Measurements from ENCODE around the gene KERA.

KERA gene

DNA sequence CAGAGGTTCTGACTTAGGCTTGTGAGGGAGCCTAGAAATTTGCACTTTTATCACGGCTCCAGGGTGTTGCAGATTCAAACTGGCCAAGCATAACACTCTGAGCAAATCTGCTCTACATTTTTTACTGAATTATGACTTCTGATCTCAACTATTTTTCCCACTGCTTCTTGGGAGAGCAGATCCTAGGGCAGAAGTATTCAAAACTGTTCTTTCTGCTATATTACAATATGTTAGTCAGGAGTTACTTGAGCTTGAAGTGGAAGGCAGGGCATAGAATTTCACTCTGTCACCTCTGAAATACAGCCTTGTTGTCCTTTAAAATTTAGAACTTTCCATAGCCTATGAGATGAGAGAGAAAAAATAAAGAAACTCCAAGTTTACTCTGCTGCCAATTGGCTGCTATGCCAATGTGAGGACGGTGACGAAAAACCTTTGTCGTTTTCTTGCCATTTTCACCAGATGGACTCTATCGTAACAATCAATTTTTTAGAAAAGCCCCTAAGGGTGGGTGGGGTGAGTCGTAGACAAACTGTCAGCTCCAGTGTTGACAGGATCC lies 16.4 kb upstream of the KERA start:
- no peak overlapping the region for H3K4me3 ChIP-seq (ENCODE audit: low read depth, low read length)
- no peak for DNase-seq (ENCODE audit: low read depth)
- no peak for TF ChIP-seq CTCF (IDR thresholded peaks at IDR 0.05; ENCODE audit: control insufficient read depth, extremely low read depth, insufficient read depth)

- no peak overlapping the region for H3K4me3 ChIP-seq (ENCODE audit: low read depth, low read length)
- DNase-seq (ENCODE audit: low read depth), result no peak
- no peak for TF ChIP-seq CTCF (IDR thresholded peaks at IDR 0.05; ENCODE audit: control insufficient read depth, extremely low read depth, insufficient read depth)
Measured at GRCh38 chr12:91073426-91073825, 15.6 kb upstream of the KERA start.

DNA sequence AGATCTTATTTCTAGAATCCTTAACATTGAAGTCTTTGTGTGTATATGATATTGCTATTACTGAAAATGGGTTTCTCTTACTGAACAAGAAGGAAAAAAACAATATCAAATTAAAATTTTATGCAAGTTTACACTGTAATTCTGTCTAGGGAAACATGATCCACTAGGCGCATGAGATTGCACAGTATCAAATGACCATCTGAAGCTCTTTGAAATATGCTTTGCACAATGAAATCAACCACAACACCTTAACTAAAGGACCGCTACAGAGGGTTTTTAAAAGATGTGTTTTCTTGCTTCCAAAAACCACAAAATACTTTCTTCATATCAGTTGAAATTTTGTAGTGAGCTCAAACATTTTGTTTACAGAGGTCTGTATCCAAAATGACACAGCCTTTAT lies 15.1 kb upstream of the KERA start:
- no peak for DNase-seq (ENCODE audit: low read depth)
- H3K4me3 ChIP-seq (ENCODE audit: low read depth, low read length), result no peak overlapping the region
- TF ChIP-seq CTCF (IDR thresholded peaks at IDR 0.05; ENCODE audit: control insufficient read depth, extremely low read depth, insufficient read depth), result no peak

GRCh38 chr12:91070936-91071335 lies 13.1 kb upstream of the KERA start:
- TF ChIP-seq CTCF (IDR thresholded peaks at IDR 0.05; ENCODE audit: control insufficient read depth, extremely low read depth, insufficient read depth), result no peak
- H3K4me3 ChIP-seq (ENCODE audit: low read depth, low read length), result no peak overlapping the region
- no peak for DNase-seq (ENCODE audit: low read depth)

DNA sequence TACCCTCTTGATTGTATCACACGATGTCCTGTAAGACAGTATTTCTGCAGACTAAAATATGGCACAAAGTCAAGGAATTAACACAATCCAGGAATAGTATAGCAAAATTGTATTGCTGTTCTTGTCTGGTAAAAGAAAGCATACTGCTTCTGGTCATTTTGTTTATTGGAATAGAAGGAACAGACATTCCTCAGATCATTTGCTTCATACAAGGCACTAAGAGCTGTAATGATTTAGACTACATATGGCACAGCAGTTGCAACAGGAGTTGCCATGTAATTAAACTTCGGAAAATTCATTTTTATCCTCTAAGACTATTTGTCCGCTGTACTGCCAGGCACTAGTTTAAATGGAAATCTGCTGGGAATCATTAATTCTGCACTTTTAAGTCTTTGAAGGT lies 7.6 kb upstream of the KERA start:
- no peak overlapping the region for H3K4me3 ChIP-seq (ENCODE audit: low read depth, low read length)
- no peak for TF ChIP-seq CTCF (IDR thresholded peaks at IDR 0.05; ENCODE audit: control insufficient read depth, extremely low read depth, insufficient read depth)
- DNase-seq (ENCODE audit: low read depth), result no peak

- DNase-seq (ENCODE audit: low read depth), result no peak
- no peak for TF ChIP-seq CTCF (IDR thresholded peaks at IDR 0.05; ENCODE audit: control insufficient read depth, extremely low read depth, insufficient read depth)
Measured at GRCh38 chr12:91064640-91065039, 6.8 kb upstream of the KERA start.

DNA sequence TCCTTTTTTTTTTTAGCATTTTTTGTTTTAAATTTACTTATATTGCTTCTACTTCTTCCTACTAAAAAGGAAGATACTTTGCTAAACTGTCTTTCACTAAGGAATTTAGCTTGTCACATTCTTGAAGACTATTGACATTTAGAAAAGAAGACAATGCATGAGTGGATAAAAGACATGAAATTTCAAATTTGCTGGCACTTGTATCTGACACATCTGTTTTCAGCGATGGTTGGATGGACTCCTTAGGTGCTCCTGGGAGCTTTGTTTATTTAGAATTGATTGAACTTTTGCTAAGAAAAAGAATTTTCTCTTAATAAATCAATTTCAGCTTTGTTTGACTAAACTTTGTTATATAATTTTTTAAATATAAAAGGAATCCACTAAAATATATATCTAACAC lies 3.3 kb upstream of the KERA start:
- no peak for DNase-seq (ENCODE audit: low read depth)
- no peak for TF ChIP-seq CTCF (IDR thresholded peaks at IDR 0.05; ENCODE audit: control insufficient read depth, extremely low read depth, insufficient read depth)

More at GRCh38 chr12:91064640-91065039, 6.8 kb upstream of the KERA start:
- H3K4me3 ChIP-seq (ENCODE audit: low read depth, low read length), result no peak overlapping the region

More for the DNA sequence above, 3.3 kb upstream of the KERA start:
- no peak overlapping the region for H3K4me3 ChIP-seq (ENCODE audit: low read depth, low read length)
